Measurements from ENCODE around the gene NDUFS8.

GRCh38 chr11:68032997-68033707 is 2.7 kb downstream of the NDUFS8 start:
- TF ChIP-seq POLR2A (IDR thresholded peaks at IDR 0.05; ENCODE audit: low read length): no peak
- TF ChIP-seq GATA1 (IDR thresholded peaks at IDR 0.05; ENCODE audit: low read depth, low read length): no peak

Measured in erythroblast (primary cell).